H1 (cell line): ENCODE results near the gene IL1R1. TPM values are rescaled to one million over a fixed set of nuclear protein-coding genes. Genes with fewer than 3 reads are reported as not detected.

ENCODE experiments used
- CHD7 ChIP-seq: fragments of 300-600 bp; sonication (generic); IDR thresholded peaks from 2 replicates; pipeline ENCODE4 v1.7.1; 2012; ENCODE audit warnings: low read length, moderate library complexity, mild to moderate bottlenecking, inconsistent platforms; ENCODE audit not compliant: insufficient replicate concordance
- polyA plus RNA-seq, 7 experiments: library from polyadenylated mRNA; depleted of rRNA in 3 of 7; stranded (reverse) in 5 of 7; unstranded in 2 of 7; fragments of >200 nt in 5 of 7; fragments of 200-250 nt in 2 of 7; gene quantifications; 1 replicate in 5 of 7; 2 replicates in 1 of 7; 4 replicates in 1 of 7; pipeline versions ENCODE4 v1.2.1 to v1.2.3, GENCODE V29; 2011 to 2013; ENCODE audit warnings: missing spikeins in 2 of 7, mixed read lengths in 2 of 7
- total RNA-seq: library from RNA; stranded (reverse); fragmentation: NEBNext Ultra II Directional; extraction: Animal tissue kit (Norgen Biotek cat#: 25700); gene quantifications from 2 replicates; pipeline ENCODE4 v1.2.1, GENCODE V29; 2021

IL1R1 gene
- total and polyA plus RNA-seq, 2 of the 8 experiments (the other 6 are each of a cell fraction or from before 2014, with no cell fraction given), result 0.34 to 0.47 TPM

DNA sequence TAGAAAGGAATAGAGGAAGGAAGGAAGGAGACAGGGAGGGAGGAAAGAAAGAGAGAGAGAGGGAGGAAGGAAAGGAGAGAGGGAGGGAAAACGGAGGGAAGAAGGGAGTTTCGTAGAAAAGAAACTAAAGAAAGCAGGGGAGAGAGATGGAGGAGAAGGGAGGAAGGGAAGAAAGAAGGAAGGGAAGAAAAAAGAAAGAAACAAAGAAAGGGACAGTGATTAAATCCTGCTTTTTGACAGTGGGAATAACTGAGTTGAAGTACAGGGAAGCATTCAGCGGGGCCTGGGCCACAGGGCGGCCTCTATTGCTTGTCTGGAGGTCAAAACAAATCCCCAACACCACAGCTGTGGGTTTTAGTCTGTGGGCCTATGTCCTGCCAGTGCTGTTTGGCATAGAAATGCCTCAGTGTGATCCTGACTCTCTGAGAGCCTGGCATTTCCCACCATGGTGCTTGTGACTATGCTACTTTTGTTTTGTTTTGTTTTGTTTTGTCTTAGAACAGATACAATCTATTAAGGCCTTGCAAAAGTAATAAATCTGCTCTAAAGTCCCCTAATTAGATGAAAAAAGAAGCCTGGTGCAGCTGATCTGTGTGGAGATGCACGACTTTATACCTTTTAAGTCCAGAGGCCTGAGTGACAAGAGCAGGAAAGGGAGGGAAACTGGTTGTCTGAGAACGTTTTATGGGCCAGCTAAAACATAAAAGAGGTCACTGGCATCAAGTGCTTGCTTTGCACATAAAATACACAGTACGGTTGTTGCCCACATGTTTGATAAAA, 84.3 kb downstream of the IL1R1 start (continued):
- TF ChIP-seq CHD7, result no peak
